Muscle layer of colon (tissue), 2 donors: Measurements from ENCODE around the gene KLF1.

Source experiments
- H3K27ac ChIP-seq: one replicate; pipeline ENCODE4 v1.7.0; 2013; ENCODE audit warnings: low read depth, mild to moderate bottlenecking, low read length, moderate library complexity
- H3K27me3 ChIP-seq, 2 donors: one replicate each; pipeline ENCODE4 v1.7.0; 2013; ENCODE audit warnings: low read length in 2 of 2, mild to moderate bottlenecking in 2 of 2; ENCODE audit not compliant: insufficient read depth in 2 of 2, control insufficient read depth in 1 of 2
- H3K36me3 ChIP-seq: one replicate; pipeline ENCODE4 v1.7.0; 2013; ENCODE audit warnings: mild to moderate bottlenecking, low read length; ENCODE audit not compliant: insufficient read depth
- H3K4me1 ChIP-seq: one replicate; pipeline ENCODE4 v1.7.0; 2013; ENCODE audit warnings: mild to moderate bottlenecking, low read length; ENCODE audit not compliant: insufficient read depth
- H3K4me3 ChIP-seq, 2 donors: one replicate each; pipeline ENCODE4 v1.7.0; 2013; ENCODE audit warnings: low read length in 2 of 2, low read depth in 1 of 2, mild to moderate bottlenecking in 1 of 2, moderate library complexity in 1 of 2
- H3K9ac ChIP-seq: one replicate; pipeline ENCODE4 v1.7.0; 2013; ENCODE audit warnings: low read length
- H3K9me3 ChIP-seq: one replicate; pipeline ENCODE4 v1.7.0; 2013; ENCODE audit warnings: mild to moderate bottlenecking, low read length
- donor health status: abdominal sarcoma.
- donor health status: Adenocarcinoma of cecum.

The KLF1 gene

GRCh38 chr19:12886969-12887747 is at the start of gene KLF1:
Gene KLF1 (minus strand): TSS chr19:12887201. CDS start chr19:12887140, 61 bp downstream.
- H3K9ac ChIP-seq, result no peak within 1 kb of the TSS
- peaks cover 11 to 20% of the 10 kb centered on the region in 2 donors for H3K27me3 ChIP-seq
- no peaks in the 10 kb centered on the region for H3K9me3 ChIP-seq
- no peak within 1 kb of the TSS for H3K4me3 ChIP-seq
- H3K4me1 ChIP-seq, result peaks cover 12% of the 10 kb centered on the region
- H3K27ac ChIP-seq, result no peak within 1 kb of the TSS
- H3K36me3 ChIP-seq, result no peaks in the 10 kb centered on the region

DNA sequence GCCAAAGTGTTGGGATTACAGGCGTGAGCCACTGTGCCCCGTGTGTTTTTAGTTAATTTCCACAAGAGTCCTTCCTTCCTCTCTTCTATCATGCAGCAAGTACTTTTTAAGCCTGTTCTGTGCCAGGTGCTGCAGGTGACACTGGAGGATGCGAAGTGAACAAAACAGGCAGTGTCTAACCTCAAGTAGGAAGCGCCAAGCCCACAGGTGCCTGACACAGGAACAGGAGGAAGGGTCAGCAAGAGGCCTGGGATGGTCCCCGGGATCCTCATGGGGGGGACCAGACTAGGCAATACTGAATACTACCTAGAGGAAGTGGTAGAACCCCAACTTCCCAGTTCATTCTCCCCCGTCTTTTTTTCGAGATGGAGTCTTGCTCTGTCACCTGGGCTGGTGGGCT is 49.6 kb upstream of the KLF1 start:
- no peak overlapping the region for H3K4me3 ChIP-seq
- peaks cover 19% of the 10 kb centered on the region for H3K36me3 ChIP-seq
- H3K4me1 ChIP-seq, result peaks cover 40% of the 10 kb centered on the region
- no peak overlapping the region for H3K9ac ChIP-seq
- H3K27me3 ChIP-seq, result no peaks in the 10 kb centered on the region
- H3K9me3 ChIP-seq, result no peaks in the 10 kb centered on the region
- no peak overlapping the region for H3K27ac ChIP-seq

- Histone ChIP-seq H3K4me1 (peaks cover 29% of the 10 kb centered on the region), H3K4me3 (no peak overlapping the region), H3K27ac (no peak overlapping the region)
Measured at GRCh38 chr19:12935071-12935470, 48.1 kb upstream of the KLF1 start.

DNA sequence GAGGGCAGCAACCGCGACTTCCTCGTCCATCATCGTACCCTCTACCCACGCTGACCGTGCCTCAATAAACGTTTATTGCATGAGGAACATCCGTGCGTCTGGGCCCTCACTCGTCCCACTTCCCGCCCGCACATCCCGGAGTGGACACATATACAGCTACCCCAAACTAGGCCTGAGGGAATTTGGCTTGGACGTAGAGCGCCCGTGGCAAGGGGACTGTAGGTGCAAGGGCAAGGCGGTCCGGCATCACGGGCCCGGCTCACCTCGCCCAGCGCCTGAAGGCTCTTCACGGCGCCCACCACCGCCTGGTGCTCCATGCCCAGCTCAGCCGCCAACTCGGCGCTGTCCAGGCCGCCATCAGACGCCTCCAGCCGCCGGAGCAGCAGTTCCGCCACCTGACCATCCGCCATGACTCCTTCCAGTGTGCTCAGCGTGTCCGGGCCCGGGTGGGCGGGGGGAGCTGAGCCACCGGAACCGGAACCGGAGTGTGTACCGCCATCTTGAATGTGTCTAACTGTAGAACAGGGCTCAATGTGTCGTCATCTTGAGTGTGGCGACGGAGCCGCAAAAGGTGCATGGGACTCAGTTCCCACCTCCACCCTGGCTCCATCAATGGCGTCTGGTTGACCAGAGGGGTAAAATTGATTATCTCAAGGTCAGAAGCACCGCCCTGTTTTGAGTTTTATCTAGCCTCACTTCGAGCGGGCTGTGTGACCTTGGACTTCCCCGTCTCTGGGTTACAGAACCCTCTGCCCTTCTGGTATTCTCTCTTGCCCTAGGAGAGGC is 46.5 kb upstream of the KLF1 start, which contains the start of gene FARSA:
FARSA (minus strand) TSS at position 425 of the 786 bp plus-strand sequence; CDS start at position 410, 15 bp downstream.
- Histone ChIP-seq H3K4me1 (peaks cover 21% of the 10 kb centered on the region), H3K27me3 (no peaks in the 10 kb centered on the region), H3K9me3 (no peaks in the 10 kb centered on the region), H3K9ac (peak within 1 kb of the TSS; percentile 73), H3K27ac (peak within 1 kb of the TSS; percentile 59), H3K36me3 (peaks cover 23% of the 10 kb centered on the region), H3K4me3 (peak within 1 kb of the TSS; percentile 59 to 93)

More at GRCh38 chr19:12935071-12935470, 48.1 kb upstream of the KLF1 start:
- no peak overlapping the region for H3K9ac ChIP-seq
- H3K36me3 ChIP-seq, result peaks cover 14% of the 10 kb centered on the region
- no peaks in the 10 kb centered on the region for H3K27me3 ChIP-seq
- no peaks in the 10 kb centered on the region for H3K9me3 ChIP-seq

DNA sequence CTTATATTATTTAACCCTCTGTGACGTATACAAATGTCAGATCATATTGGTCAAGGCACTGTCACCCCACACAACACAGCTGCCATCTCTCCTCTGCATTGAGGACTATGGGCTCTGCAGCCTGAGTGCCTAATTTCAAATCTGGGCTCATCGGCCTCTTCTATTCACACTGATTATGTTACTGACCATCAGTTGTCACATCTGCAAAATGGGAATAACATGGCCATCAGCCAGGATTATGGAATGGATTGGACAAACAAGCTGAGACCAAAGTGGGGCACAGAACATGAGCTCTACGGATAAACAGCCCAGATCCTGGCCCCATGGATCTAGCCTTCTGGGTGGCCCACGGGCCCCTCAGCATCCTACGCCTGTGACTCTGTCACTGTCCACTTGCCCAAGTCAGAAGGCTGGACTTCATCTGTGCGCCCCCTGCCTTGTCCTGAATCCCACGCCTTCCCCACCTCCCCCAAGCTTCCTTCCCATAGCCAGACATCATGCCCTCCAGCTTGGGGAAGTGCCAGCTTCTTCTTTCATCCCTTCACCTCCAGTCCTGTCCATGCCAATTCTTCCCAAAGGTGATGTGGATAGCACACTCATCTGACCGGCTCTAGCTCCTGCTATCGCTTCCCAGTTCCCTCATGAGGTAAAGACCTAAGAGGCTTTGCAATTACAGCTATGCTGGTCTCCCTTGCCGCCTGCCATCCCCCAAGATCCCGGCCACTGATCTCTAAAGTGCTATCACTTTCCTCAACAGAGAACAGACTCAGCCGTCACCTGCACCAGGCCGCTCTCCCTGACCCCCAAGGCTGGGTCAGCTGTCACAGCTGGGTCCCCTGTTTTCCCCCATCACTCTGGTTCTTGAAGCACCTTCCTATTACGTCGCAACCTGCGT is 45.6 kb upstream of the KLF1 start:
- Histone ChIP-seq H3K36me3 (peaks cover 30% of the 10 kb centered on the region), H3K27ac (peak overlapping the region; percentile 59), H3K27me3 (no peaks in the 10 kb centered on the region), H3K9me3 (no peaks in the 10 kb centered on the region), H3K4me3 (peak overlapping the region; percentile 59 to 93), H3K9ac (peak overlapping the region; percentile 73), H3K4me1 (peaks cover 18% of the 10 kb centered on the region)

DNA sequence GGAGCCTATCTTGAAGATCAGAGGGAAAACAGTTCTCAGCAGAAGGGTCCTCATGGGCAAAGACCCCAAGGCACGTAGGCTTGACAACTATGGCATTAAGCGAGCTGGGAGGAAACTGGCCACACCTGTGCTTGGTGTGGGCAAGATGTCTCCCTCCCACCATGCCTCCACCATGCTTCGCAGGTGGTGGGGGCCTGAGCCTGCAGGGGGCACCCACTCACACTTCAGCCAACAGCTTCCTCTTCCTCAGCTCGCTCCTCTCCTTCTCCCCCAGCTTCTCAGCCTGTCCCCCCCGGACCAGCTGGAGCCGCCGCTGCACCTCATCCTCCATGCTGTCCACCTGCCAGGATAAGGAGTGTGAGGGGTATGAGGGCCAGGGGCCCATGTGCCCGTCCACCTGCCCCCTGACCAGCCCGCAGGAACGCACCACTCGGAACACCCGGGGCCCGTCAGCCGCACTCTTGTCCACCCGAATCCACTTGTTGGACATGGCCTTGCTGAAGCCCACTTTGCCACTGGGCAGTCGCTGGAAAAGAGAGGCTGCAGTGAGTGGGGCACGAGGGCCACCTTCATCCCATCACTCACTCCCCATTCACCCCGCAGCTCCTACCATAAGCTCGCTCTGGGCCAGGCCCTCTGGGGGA is 43.1 kb upstream of the KLF1 start:
- peaks cover 13% of the 10 kb centered on the region for H3K4me1 ChIP-seq
- no peak overlapping the region for H3K27ac ChIP-seq
- no peak overlapping the region for H3K9ac ChIP-seq
- H3K27me3 ChIP-seq, result no peaks in the 10 kb centered on the region
- H3K4me3 ChIP-seq, result no peak overlapping the region
- no peaks in the 10 kb centered on the region for H3K9me3 ChIP-seq
- peaks cover 48% of the 10 kb centered on the region for H3K36me3 ChIP-seq

GRCh38 chr19:12924621-12925310 is 37.8 kb upstream of the KLF1 start:
- Histone ChIP-seq H3K4me1 (no peaks in the 10 kb centered on the region), H3K27ac (no peak overlapping the region), H3K27me3 (no peaks in the 10 kb centered on the region), H3K9me3 (no peaks in the 10 kb centered on the region), H3K9ac (no peak overlapping the region), H3K36me3 (peaks cover 65% of the 10 kb centered on the region), H3K4me3 (no peak overlapping the region)

- H3K4me3 ChIP-seq, result no peak overlapping the region
- H3K27me3 ChIP-seq, result no peaks in the 10 kb centered on the region
- H3K36me3 ChIP-seq, result peaks cover 49% of the 10 kb centered on the region
- H3K27ac ChIP-seq, result no peak overlapping the region
- no peaks in the 10 kb centered on the region for H3K4me1 ChIP-seq
- no peaks in the 10 kb centered on the region for H3K9me3 ChIP-seq
- no peak overlapping the region for H3K9ac ChIP-seq
Measured at GRCh38 chr19:12922959-12923358, 36.0 kb upstream of the KLF1 start.

- H3K9me3 ChIP-seq, result no peaks in the 10 kb centered on the region
- no peak overlapping the region for H3K27ac ChIP-seq
- no peak overlapping the region for H3K4me3 ChIP-seq
- no peaks in the 10 kb centered on the region for H3K4me1 ChIP-seq
- no peaks in the 10 kb centered on the region for H3K27me3 ChIP-seq
- H3K9ac ChIP-seq, result no peak overlapping the region
- peaks cover 35% of the 10 kb centered on the region for H3K36me3 ChIP-seq
Measured at GRCh38 chr19:12921047-12921446, 34.0 kb upstream of the KLF1 start.

DNA sequence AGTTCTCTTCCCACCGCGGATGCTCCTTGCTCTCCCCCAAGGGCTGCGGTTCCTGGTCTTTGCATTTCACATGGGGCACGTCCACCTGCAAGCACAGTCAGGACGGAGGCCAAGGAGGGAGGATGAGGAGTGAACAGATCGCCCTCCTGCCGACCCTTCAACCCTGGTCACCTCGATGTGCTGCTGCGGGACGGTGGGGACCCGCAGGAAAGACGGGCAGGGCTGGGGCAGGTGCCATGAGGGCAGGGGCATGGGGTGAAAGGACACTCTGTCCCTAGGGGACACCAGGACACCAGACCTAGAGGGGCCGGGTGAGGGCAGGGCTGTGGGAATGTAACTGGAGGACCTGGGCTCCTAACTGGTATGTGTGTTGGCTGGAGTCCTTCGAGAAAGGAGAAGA is 31.3 kb upstream of the KLF1 start:
- no peak overlapping the region for H3K27ac ChIP-seq
- peaks cover 11% of the 10 kb centered on the region for H3K36me3 ChIP-seq
- no peaks in the 10 kb centered on the region for H3K9me3 ChIP-seq
- H3K4me1 ChIP-seq, result peaks cover 10% of the 10 kb centered on the region
- no peak overlapping the region for H3K4me3 ChIP-seq
- no peak overlapping the region for H3K9ac ChIP-seq
- H3K27me3 ChIP-seq, result no peaks in the 10 kb centered on the region
